ENCODE results near the gene PTPRS. TPM values are rescaled to one million over a fixed set of nuclear protein-coding genes. Genes with fewer than 3 reads are reported as not detected.

The PTPRS gene
- total RNA-seq, 4 donors from 2014 or later = 21.1 to 68.5 (median 42.3) TPM

DNA sequence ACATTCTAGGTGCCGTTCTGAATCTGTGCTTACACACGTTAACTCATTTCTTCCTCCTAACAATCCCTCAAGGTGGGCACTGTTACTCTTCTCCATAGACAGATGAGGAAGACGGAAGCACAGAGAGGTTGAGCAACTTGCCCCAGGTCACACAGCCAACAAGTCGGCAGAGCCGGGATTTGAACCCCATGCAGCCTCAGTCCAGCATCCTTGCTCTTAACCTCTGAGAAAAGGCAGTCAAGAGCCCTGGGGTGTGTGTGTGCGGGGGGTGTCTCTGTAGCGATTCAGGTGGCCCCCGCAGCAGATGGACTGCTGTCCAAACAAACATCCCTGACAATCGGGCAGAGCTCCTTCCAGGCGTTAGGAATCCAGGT lies 6.3 kb downstream of the PTPRS start:
- in situ Hi-C loops (cut with MboI; ENCODE audit: low sequenced_read_pairs in 4 of 4) = no loop called here
- H3K27ac ChIP-seq = no peak overlapping the region
- intact Hi-C loops (cut with DNase I; ENCODE audit: low total_unique reads) = no loop called here
- H3K4me1 ChIP-seq = peaks cover 0 to 7% of the 10 kb centered on the region in 2 donors
- H3K27me3 ChIP-seq = peaks cover 41 to 46% (median 44%) of the 10 kb centered on the region in 3 donors
- H3K4me3 ChIP-seq = no peak overlapping the region
- H3K9me3 ChIP-seq = no peaks in the 10 kb centered on the region
- no peak for ATAC-seq
- no peak for DNase-seq
- TF ChIP-seq, protein P1, sequence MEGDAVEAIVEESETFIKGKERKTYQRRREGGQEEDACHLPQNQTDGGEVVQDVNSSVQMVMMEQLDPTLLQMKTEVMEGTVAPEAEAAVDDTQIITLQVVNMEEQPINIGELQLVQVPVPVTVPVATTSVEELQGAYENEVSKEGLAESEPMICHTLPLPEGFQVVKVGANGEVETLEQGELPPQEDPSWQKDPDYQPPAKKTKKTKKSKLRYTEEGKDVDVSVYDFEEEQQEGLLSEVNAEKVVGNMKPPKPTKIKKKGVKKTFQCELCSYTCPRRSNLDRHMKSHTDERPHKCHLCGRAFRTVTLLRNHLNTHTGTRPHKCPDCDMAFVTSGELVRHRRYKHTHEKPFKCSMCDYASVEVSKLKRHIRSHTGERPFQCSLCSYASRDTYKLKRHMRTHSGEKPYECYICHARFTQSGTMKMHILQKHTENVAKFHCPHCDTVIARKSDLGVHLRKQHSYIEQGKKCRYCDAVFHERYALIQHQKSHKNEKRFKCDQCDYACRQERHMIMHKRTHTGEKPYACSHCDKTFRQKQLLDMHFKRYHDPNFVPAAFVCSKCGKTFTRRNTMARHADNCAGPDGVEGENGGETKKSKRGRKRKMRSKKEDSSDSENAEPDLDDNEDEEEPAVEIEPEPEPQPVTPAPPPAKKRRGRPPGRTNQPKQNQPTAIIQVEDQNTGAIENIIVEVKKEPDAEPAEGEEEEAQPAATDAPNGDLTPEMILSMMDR (IDR thresholded peaks at IDR 0.05 in 4 of 5, conservative IDR thresholded peaks at IDR 0.05 in 1 of 5) = no peak
- no peak for TF ChIP-seq POLR2A (IDR thresholded peaks at IDR 0.05)
- no peaks in the 10 kb centered on the region for H3K36me3 ChIP-seq

DNA sequence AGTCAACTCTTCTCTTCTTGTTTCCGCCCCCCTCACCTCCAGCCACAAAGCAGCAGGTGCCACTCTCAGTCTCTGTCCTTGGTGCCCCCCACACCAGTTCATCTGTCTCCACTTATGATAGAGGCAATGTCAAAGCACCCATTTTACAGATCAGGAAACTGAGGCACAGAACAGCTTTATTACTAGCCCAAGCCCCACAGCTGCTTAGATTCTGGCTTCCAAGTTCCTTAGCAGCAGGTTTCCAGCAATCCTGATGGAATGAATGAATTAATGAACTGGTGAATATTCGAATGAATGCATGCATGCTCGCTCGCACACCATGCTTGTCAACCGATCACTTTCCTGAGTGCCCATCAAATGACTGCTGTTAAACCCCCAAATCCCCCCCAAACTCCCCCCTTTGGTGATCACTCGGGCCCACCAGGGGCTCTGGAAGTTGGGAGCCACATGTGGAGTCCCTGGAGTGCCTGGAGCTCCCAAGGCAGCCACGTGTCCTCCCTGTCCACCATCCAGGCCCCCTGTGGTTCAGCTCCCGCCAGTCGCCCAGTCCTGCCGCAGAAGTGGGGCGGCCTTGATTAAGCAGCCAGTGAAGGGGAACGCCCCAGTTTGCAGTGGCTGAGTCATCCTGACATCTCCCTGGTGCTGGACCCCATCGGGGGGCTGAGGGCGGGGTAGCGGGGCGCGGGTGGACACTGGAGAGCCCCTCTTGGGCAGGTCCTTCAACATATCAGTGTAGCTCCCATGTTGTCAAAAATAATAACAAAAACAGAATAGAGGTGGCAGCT lies 6.8 kb downstream of the PTPRS start:
- no peak for DNase-seq
- peaks cover 35 to 41% (median 38%) of the 10 kb centered on the region in 3 donors for H3K27me3 ChIP-seq
- intact Hi-C loops (cut with DNase I; ENCODE audit: low total_unique reads) (no loop called here), in situ Hi-C loops (cut with MboI; ENCODE audit: low sequenced_read_pairs in 4 of 4) (no loop called here)
- no peaks in the 10 kb centered on the region for H3K36me3 ChIP-seq
- ATAC-seq = no peak
- no peaks in the 10 kb centered on the region for H3K9me3 ChIP-seq
- H3K4me3 ChIP-seq = no peak overlapping the region
- peaks cover 0 to under 1% of the 10 kb centered on the region in 2 donors for H3K4me1 ChIP-seq
- no peak overlapping the region for H3K27ac ChIP-seq
- no peak for TF ChIP-seq POLR2A (IDR thresholded peaks at IDR 0.05)
- TF ChIP-seq, protein P1 (IDR thresholded peaks at IDR 0.05 in 4 of 5, conservative IDR thresholded peaks at IDR 0.05 in 1 of 5) = no peak

DNA sequence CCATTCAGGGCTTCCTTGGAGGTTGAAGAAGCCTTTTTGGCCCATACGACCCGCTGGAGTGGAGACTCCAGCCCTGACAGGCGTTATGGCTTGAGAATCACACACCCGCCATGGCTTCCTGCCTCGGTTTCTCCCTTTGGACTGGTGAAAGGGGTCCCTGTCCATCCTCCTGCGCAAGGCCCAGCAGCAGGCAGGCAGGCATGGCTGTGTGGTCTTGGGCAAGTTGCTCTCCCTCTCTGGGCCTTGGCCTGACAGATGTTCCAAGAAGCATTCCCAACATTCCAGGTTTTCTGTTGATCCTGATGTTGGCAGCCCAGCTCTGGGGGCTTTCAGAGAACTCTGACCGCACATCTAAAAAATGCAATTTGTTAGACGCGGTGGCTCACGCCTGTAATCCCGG lies 8.1 kb downstream of the PTPRS start:
- Histone ChIP-seq H3K27ac (no peak overlapping the region), H3K4me3 (no peak overlapping the region), H3K9me3 (no peaks in the 10 kb centered on the region), H3K36me3 (no peaks in the 10 kb centered on the region), H3K4me1 (no peaks in the 10 kb centered on the region), H3K27me3 (peaks cover 23 to 28% (median 25%) of the 10 kb centered on the region in 3 donors)
- in situ Hi-C loops (cut with MboI; ENCODE audit: low sequenced_read_pairs in 4 of 4) = no loop called here
- DNase-seq (no peak), ATAC-seq (no peak)
- intact Hi-C loops (cut with DNase I; ENCODE audit: low total_unique reads) = no loop called here
- no peak for TF ChIP-seq POLR2A (IDR thresholded peaks at IDR 0.05)
- TF ChIP-seq, protein P1 (IDR thresholded peaks at IDR 0.05 in 4 of 5, conservative IDR thresholded peaks at IDR 0.05 in 1 of 5) = no peak

DNA sequence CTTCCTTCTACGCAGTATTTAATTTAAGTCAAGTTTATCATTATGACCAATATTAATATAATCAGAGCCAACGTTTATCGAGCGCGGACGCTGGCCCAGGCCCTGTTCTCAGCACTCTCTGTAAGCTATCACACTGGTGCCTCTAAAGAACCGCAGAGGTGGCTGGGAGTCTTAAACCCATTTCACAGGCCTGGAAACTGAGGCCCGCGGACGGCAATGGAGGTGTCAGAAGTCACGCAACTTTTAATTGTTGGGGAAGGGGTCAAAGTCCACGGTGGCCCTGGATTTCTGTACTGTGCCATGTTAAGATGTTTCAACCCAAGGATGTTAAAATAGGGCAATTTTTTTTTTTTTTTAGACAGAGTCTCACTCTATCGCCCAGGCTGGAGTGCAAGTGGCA lies 8.8 kb downstream of the PTPRS start:
- no peak for ATAC-seq
- DNase-seq = no peak
- Histone ChIP-seq H3K27ac (no peak overlapping the region), H3K4me1 (no peaks in the 10 kb centered on the region), H3K9me3 (no peaks in the 10 kb centered on the region), H3K36me3 (no peaks in the 10 kb centered on the region), H3K27me3 (peaks cover 18 to 21% (median 19%) of the 10 kb centered on the region in 3 donors), H3K4me3 (no peak overlapping the region)
- intact Hi-C loops (cut with DNase I; ENCODE audit: low total_unique reads) (no loop called here), in situ Hi-C loops (cut with MboI; ENCODE audit: low sequenced_read_pairs in 4 of 4) (no loop called here)
- TF ChIP-seq, protein P1 (IDR thresholded peaks at IDR 0.05 in 4 of 5, conservative IDR thresholded peaks at IDR 0.05 in 1 of 5) = no peak
- TF ChIP-seq POLR2A (IDR thresholded peaks at IDR 0.05) = no peak
